ENCODE data around the gene ARID1B. TPM values are rescaled to one million over a fixed set of nuclear protein-coding genes. Genes with fewer than 3 reads are reported as not detected.

ARID1B gene
- total and polyA plus RNA-seq, 9 of the 15 experiments (the other 6 are each of a cell fraction or from before 2014, with no cell fraction given), result 12.5 to 50.5 (median 25.8) TPM

DNA sequence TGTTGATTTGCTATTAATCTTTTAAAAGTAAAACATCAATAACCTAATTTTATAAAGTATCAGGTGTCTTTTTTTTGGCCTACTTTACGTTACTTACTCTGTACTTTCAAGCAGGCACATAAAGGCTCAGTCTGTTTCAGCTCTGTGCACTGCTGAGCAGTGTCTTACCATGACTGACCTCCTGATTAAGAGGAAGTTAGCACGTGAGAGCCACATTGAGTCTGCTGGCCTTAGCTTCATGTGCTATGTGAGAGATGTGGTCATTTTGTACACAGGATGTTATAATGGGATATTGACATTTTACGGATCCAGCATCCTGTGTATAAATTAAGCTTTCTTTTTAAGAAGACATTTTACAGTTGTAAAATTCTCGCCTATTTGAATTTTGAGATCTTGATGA, 31.9 kb downstream of the ARID1B start (continued):
- TF ChIP-seq UBTF (IDR thresholded peaks at IDR 0.05; ENCODE audit: borderline replicate concordance in 1 of 2, low read depth in 2 of 2, low read length in 2 of 2) (no peak), CREBBP (IDR thresholded peaks at IDR 0.05; ENCODE audit: low read depth, low read length) (no peak), SRSF1 (IDR thresholded peaks at IDR 0.05; ENCODE audit: low read depth, low read length) (no peak), FOXA3 (CRISPR knock-in tag; conservative IDR thresholded peaks at IDR 0.05 in 1 of 2, IDR thresholded peaks at IDR 0.05 in 1 of 2) (0 out of 4 replicates have a peak, but pooled peaks of 1 of the 2 experiments have one; percentile 17), IFI16 (CRISPR knock-in tag; IDR thresholded peaks at IDR 0.05) (no peak), TCF3 (CRISPR knock-in tag; IDR thresholded peaks at IDR 0.05) (no peak), MITF (IDR thresholded peaks at IDR 0.05) (peak; percentile 69; the same call in 1 of the 2 replicates), BHLHE40 (IDR thresholded peaks at IDR 0.05; ENCODE audit: low read length) (peak; percentile 97), NCOA4 (IDR thresholded peaks at IDR 0.05; ENCODE audit: partially characterized antibody) (no peak), L3MBTL2 (IDR thresholded peaks at IDR 0.05) (peak; percentile 78), JUND (IDR thresholded peaks at IDR 0.05; ENCODE audit: borderline replicate concordance, low read depth, low read length) (0 out of 2 replicates have a peak, but pooled peaks have one; percentile 12), JUND (tag; IDR thresholded peaks at IDR 0.05; ENCODE audit: borderline replicate concordance, low read depth, low read length) (no peak), MYC (IDR thresholded peaks at IDR 0.05; ENCODE audit: low read depth, low read length) (0 out of 2 replicates have a peak, but pooled peaks have one; percentile 36), MYC (CRISPR knock-in tag; IDR thresholded peaks at IDR 0.05; ENCODE audit: borderline replicate concordance, low read depth) (no peak), FOXA1 (IDR thresholded peaks at IDR 0.05; ENCODE audit: borderline replicate concordance) (no peak), BCL6 (CRISPR knock-in tag; IDR thresholded peaks at IDR 0.05) (no peak), ZNF644 (tag; IDR thresholded peaks at IDR 0.05; ENCODE audit: low read depth) (no peak), ARNT (IDR thresholded peaks at IDR 0.05) (no peak)
- TF ChIP-seq, protein P1, sequence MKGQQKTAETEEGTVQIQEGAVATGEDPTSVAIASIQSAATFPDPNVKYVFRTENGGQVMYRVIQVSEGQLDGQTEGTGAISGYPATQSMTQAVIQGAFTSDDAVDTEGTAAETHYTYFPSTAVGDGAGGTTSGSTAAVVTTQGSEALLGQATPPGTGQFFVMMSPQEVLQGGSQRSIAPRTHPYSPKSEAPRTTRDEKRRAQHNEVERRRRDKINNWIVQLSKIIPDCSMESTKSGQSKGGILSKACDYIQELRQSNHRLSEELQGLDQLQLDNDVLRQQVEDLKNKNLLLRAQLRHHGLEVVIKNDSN (CRISPR knock-in tag; IDR thresholded peaks at IDR 0.05), result peak; percentile 18; the same call in 1 of the 2 replicates
